Measurements from ENCODE around the gene ITFG2.

The ITFG2 gene

GRCh38 chr12:2795291-2796186, 16.9 kb upstream of the ITFG2 start:
- DNase-seq: peak; percentile 79

DNA sequence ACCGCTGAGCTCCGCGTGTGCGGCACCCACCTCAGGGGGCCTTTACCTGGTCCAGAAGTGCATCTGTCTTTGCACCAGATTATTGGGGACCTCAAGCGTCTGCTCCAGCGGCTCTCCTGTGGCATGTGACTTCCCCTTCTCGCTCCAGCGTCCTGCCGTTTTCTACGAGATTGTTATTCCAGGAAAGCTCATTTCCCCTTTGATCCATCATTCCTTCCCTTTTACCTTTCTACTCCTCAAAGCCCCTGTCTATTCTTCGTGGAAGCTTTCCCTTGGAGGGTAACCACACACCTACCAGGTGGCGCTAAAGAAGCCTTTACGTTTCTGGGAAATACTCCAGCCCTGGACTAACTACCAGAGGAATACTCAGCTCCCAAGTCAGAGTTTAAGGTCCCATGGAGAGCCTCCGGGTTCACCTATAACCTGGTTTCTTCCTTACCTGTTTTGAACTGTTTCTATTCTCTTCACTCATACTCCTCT, 16.2 kb upstream of the ITFG2 start:
- DNase-seq: no peak

DNA sequence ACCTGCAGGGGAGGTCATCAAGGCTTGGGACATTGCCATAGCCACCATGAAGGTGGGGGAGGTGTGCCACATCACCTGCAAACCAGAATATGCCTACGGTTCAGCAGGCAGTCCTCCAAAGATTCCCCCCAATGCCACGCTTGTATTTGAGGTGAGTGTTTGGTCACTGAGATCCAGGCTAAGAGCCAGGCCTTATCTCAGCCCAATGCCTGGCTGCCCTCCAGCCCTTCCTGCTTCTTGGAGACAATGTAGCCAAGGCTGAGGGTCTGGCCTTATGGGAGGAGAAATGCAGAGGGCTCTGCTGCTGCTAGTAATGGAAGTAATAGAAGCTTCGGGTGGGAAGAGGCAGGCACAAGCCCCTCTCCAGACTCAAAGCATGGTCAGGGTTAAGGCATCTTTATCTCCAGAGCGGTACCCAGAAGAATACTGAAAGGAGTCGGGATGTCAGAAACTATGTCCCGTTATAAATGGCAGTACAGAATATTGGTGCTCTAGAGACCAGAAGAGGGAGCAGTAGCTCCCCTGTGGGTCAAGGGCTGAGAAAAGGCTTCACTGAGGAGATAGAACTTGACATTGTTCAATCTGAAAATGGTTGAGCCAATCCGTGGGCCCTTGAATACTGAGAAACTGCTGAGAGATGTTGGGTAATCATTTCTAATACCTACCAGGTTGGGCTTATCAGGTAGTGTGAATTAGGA, 14.6 kb upstream of the ITFG2 start:
- no peak for DNase-seq

- no peak for DNase-seq
Measured at GRCh38 chr12:2800046-2800570, 12.4 kb upstream of the ITFG2 start.

GRCh38 chr12:2801044-2801783, 11.3 kb upstream of the ITFG2 start:
- DNase-seq: no peak

DNA sequence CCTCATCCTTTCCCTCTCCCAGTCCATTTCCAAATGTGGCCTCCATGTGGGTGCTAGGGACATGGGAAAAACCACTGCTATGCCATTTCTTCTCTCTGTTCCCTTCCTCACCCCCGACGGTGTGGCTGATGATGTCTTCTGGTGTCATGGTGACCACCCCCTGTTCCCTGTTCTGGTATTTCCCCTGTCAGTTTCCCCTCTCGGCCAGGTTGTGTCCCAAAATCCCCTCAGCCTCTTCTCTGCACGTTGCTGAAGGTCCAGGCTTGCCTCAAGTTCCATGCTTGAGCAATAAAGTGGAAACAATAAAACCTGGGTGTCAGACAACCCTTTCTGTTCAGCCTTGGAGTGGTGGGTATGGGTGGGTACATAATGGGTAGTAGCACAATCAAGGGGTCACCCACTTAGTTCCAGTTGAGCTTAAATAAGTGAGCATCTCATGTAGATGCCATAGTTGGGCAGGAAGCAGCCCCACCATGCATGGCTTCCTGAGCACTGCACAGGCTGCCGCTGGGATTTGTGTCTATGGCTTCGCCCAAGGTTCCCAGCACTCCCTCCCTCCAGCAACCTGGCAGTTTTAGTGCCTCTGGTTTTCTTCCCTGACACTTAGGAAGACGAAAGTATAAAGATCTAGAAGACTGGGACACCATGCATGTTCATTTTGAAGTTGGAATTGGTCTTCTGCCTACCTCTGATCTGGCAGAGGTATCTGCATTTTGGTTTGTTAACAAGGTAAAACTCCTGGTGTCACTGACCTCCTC, 8.7 kb upstream of the ITFG2 start:
- no peak for DNase-seq

GRCh38 chr12:2804393-2805142, 7.9 kb upstream of the ITFG2 start:
- no peak for DNase-seq

DNA sequence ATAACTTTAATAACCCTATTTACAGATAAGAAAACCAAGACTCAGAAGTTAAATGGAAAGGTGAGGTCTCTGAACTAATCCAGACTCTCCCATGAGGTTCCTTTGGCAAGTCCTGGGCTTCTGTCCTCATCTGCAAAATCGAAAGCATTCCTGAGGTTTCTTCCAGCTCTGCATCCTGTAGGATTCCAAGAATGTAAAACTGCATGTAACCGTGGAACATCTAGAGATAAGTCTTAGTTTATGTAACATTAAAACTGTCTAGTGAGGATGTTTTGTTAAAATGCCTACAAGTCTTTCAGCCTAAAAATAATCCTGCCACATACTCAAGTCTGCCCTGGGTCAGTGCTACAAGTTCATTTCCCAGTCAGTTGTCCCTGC, 7.3 kb upstream of the ITFG2 start:
- DNase-seq: no peak

GRCh38 chr12:2806700-2807099, 5.8 kb upstream of the ITFG2 start:
- DNase-seq: no peak

- DNase-seq: no peak
Measured at GRCh38 chr12:2811801-2812200, 667 bp upstream of the ITFG2 start.

DNA sequence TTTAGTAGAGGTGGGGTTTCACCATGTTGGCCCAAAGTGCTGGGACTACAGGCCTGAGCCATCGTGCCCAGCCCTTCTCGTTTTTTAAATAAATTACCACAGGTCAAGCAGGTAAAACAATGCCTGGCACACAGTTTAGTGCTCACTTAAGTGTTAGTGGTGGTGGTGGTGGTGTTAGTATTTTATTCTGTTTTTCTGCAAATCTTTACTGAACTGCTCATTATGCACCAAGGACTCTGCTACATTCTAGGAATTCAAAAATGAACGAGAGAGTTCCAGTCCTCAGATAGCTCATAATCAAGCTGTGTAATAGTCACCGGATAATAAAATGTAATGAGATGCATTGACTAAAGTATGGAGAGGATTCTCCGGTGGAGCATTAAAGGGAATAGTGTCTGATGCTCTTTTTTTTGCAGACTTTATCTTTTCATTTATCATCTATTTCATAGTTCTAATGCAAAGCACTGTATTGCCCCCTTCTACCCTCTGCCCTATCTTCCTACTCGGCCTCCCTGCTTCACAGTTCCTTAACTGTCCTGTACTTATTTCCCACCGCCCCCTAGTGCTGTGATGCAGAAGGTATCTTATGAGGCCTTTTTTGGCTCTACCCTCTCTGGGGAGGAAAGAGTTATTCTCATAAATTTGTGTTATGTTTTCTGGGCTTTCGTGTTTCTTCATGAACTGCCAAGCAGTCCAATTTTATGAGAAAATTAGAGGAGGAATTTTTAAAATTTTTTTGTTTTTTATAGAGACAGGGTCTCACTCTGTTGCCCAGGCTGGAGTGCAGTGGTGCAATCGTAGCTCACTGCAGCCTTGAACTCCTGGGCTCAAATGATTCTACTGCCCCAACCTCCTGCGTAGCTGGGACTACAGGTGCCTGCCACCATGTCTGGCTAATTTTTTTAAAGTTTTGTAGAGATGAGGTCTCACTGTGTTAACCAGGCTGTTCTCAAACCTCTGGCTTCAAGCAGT, 1.0 kb downstream of the ITFG2 start:
- peak; percentile 82 for DNase-seq

DNA sequence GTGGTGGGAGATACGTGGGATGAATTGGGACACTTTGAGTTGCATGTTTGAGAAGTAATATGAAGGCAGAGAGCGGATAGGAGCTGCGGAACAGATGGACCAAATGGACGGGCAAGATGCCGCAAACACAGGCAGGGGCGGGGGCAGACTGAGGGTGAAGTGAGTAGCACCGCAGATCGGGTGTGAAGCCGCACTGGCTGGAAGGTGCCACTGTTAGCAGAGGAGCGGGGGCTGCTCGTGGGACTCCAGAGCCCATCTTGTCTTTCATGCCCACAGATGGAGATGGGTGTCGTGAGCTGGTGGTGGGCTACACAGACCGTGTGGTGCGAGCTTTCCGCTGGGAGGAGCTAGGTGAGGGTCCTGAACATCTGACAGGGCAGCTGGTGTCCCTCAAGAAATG, 7.3 kb downstream of the ITFG2 start:
- DNase-seq: no peak

- no peak for DNase-seq
Measured at GRCh38 chr12:2820432-2820831, 8.0 kb downstream of the ITFG2 start.

GRCh38 chr12:2823483-2823882, 11.0 kb downstream of the ITFG2 start:
- DNase-seq: no peak

- no peak for DNase-seq
Measured at GRCh38 chr12:2824541-2824940, 12.1 kb downstream of the ITFG2 start.

GRCh38 chr12:2825132-2825531, 12.7 kb downstream of the ITFG2 start:
- DNase-seq: no peak

DNA sequence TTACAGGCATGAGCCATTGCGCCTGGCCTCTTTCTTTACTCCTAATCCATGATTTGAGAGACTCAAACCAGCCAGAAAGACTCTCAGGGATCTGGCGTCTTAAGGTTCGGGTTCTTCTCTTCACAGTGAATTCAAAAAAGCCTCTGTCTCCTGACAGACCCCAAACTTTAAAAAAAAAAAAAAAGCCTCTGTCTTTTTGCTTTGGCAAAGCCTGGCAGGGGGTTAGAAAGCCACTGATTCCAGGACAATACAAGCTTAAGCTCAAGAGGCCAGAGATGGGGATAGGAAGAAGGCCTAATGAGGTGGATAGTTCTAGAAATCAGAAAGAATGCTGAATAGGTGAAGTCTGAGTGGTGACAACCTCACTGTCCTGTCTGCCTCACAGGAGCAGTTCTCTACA, 13.6 kb downstream of the ITFG2 start:
- no peak for DNase-seq

- no peak for DNase-seq
Measured at GRCh38 chr12:2826721-2827515, 14.4 kb downstream of the ITFG2 start.

DNA sequence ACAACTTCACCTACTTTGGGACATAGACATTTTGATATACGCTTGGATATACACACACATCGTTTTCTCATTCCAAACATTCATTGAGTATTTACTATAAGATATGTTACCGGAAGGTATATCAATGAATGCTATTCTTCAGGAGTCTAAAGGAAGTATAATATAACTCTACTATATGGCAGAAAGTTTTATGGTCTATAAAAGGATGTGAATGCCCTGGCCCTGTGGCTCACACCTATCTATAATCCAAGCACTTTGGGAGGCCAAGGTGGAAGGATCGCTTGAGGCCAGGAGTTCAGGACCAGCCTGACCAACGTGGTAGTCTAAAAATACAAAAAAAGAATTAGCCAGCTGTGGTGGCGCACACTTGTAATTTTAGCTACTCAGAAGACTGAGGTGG, 16.8 kb downstream of the ITFG2 start:
- DNase-seq: no peak
